Measurements from ENCODE around the gene DCTPP1. TPM values are rescaled to one million over a fixed set of nuclear protein-coding genes. Genes with fewer than 3 reads are reported as not detected.

Gene DCTPP1
- total and polyA plus RNA-seq, 2 of the 13 experiments (the other 11 are each of a cell fraction or from before 2014, with no cell fraction given), result 54.8 to 74.4 TPM

GRCh38 chr16:30447512-30448226 lies 17.8 kb upstream of the DCTPP1 start (continued):
- TF ChIP-seq ZNF556 (CRISPR knock-in tag; IDR thresholded peaks at IDR 0.05; ENCODE audit: borderline replicate concordance), result peak; percentile 64; the same call in 1 of the 2 replicates
- TF ChIP-seq TRIM24 (CRISPR knock-in tag; IDR thresholded peaks at IDR 0.05), result no peak
- TF ChIP-seq TEF (CRISPR knock-in tag; IDR thresholded peaks at IDR 0.05), result no peak
- no peak for TF ChIP-seq CENPBD1 (CRISPR knock-in tag; IDR thresholded peaks at IDR 0.05; ENCODE audit: borderline replicate concordance, low read depth)
- peak; percentile 78; the same call in 1 of the 2 replicates for TF ChIP-seq ZNF598 (CRISPR knock-in tag; IDR thresholded peaks at IDR 0.05; ENCODE audit: borderline replicate concordance)
- no peak for TF ChIP-seq IRF1 (CRISPR knock-in tag; IDR thresholded peaks at IDR 0.05; ENCODE audit: low read depth)
- TF ChIP-seq SMAD3 (CRISPR knock-in tag; IDR thresholded peaks at IDR 0.05), result peak; percentile 83; the same call in 1 of the 2 replicates
- peak; percentile 73 for TF ChIP-seq MYPOP (CRISPR knock-in tag; IDR thresholded peaks at IDR 0.05)
- TF ChIP-seq KLF13 (CRISPR knock-in tag; IDR thresholded peaks at IDR 0.05), result no peak
- no peak for TF ChIP-seq ZFYVE20 (CRISPR knock-in tag; IDR thresholded peaks at IDR 0.05; ENCODE audit: borderline replicate concordance, low read depth)
- TF ChIP-seq DDIT3 (CRISPR knock-in tag; IDR thresholded peaks at IDR 0.05), result no peak
- peak; percentile 81 for TF ChIP-seq USF2 (IDR thresholded peaks at IDR 0.05; ENCODE audit: low read depth, low read length)
- peak; percentile 88; the same call in 1 of the 2 replicates for TF ChIP-seq USF2 (CRISPR knock-in tag; IDR thresholded peaks at IDR 0.05; ENCODE audit: borderline replicate concordance)
- TF ChIP-seq ZNF616 (CRISPR knock-in tag; IDR thresholded peaks at IDR 0.05; ENCODE audit: low read depth), result no peak
- TF ChIP-seq ZFP36 (IDR thresholded peaks at IDR 0.05; ENCODE audit: borderline replicate concordance, low read depth, low read length, partially characterized antibody), result no peak
- peak; percentile 72 for TF ChIP-seq ZNF580 (CRISPR knock-in tag; IDR thresholded peaks at IDR 0.05; ENCODE audit: borderline replicate concordance, low read depth)
- TF ChIP-seq ZBTB26 (CRISPR knock-in tag; IDR thresholded peaks at IDR 0.05; ENCODE audit: borderline replicate concordance), result no peak
- 0 out of 2 replicates have a peak, but pooled peaks have one; percentile 21 for TF ChIP-seq ZNF547 (CRISPR knock-in tag; IDR thresholded peaks at IDR 0.05)

Data from HepG2 (cell line).